PC-9 (cell line): ENCODE measurements around the gene CWC25. TPM values are rescaled to one million over a fixed set of nuclear protein-coding genes. Genes with fewer than 3 reads are reported as not detected.

Experiments used
- BruUV-seq: library from RNA; stranded (reverse); fragments of 400-500 nt; replicated peaks from 2 replicates; lab custom pipeline; 2021; lab: Mats Ljungman, UMichigan
- CTCF ChIA-PET: fragments of 300-600 bp; sonication (Branson Sonifier 250); formaldehyde crosslinking; loops from one replicate; lab custom pipeline; 2022; ENCODE audit warnings: antibody characterized with exemption; lab: Charles Lee
- POLR2A ChIA-PET: fragments of 300-600 bp; sonication (Branson Sonifier 250); formaldehyde crosslinking; loops from one replicate; lab custom pipeline; 2022; ENCODE audit warnings: antibody characterized with exemption; ENCODE audit not compliant: unreplicated experiment; lab: Charles Lee
- DNase-seq, 2 experiments: peaks; one replicate each; pipeline versions ENCODE4 v3.0.0 to v3.0.0-alpha.2; 2015 to 2022; ENCODE audit warnings: mixed read lengths in 1 of 2
- H2AFZ ChIP-seq: fragments of 200-600 bp; sonication (generic); 2 replicates; pipeline ENCODE4 v1.8.1; 2017; ENCODE audit warnings: antibody characterized with exemption
- H3F3A ChIP-seq: fragments of 200-600 bp; sonication (generic); 2 replicates; pipeline ENCODE4 v1.8.1; 2017; ENCODE audit warnings: antibody characterized with exemption, mild to moderate bottlenecking, low read depth; ENCODE audit not compliant: insufficient read depth
- H3K27ac ChIP-seq: fragments of 200-600 bp; sonication (generic); 2 replicates; pipeline ENCODE4 v1.6.1; 2016; ENCODE audit warnings: mixed run types
- H3K27me3 ChIP-seq: fragments of 200-600 bp; sonication (generic); 2 replicates; pipeline ENCODE4 v1.6.1; 2016; ENCODE audit warnings: low read depth, mixed run types; ENCODE audit not compliant: insufficient read depth
- H3K36me3 ChIP-seq: fragments of 200-600 bp; sonication (generic); 2 replicates; pipeline ENCODE4 v1.6.1; 2016; ENCODE audit warnings: low read depth, mixed run types
- H3K4me1 ChIP-seq: fragments of 200-600 bp; sonication (generic); replicated peaks from 2 replicates; pipeline ENCODE4 v1.6.1; 2016; ENCODE audit warnings: mixed run types; ENCODE audit not compliant: insufficient read depth
- H3K4me2 ChIP-seq: fragments of 200-600 bp; sonication (generic); 2 replicates; pipeline ENCODE4 v1.6.1; 2017; ENCODE audit warnings: mixed run types
- H3K4me3 ChIP-seq: fragments of 200-600 bp; sonication (generic); 2 replicates; pipeline ENCODE4 v1.6.1; 2016; ENCODE audit warnings: mixed run types
- H3K79me2 ChIP-seq: fragments of 200-600 bp; sonication (generic); 2 replicates; pipeline ENCODE4 v1.6.1; 2017; ENCODE audit warnings: low read depth, mixed run types
- H3K9me2 ChIP-seq: fragments of 200-600 bp; sonication (generic); 2 replicates; pipeline ENCODE4 v1.8.1; 2017; ENCODE audit warnings: mild to moderate bottlenecking; ENCODE audit not compliant: insufficient read depth
- H3K9me3 ChIP-seq: fragments of 200-600 bp; sonication (generic); 2 replicates; pipeline ENCODE4 v1.8.1; 2016; ENCODE audit warnings: low read depth; ENCODE audit not compliant: insufficient read depth
- H4K20me1 ChIP-seq: fragments of 200-600 bp; sonication (generic); 2 replicates; pipeline ENCODE4 v1.8.1; 2017; ENCODE audit not compliant: insufficient read depth
- CTCF ChIP-seq: fragments of 200-600 bp; sonication (generic); conservative IDR thresholded peaks from 2 replicates; pipeline ENCODE4 v1.6.1; 2017; ENCODE audit warnings: mixed run types, antibody characterized with exemption, mild to moderate bottlenecking, moderate library complexity
- EZH2 ChIP-seq: fragments of 200-600 bp; sonication (generic); IDR thresholded peaks from 2 replicates; pipeline ENCODE4 v1.8.0; 2017; ENCODE audit warnings: antibody characterized with exemption, low read depth
- intact Hi-C: fragments of 100-400 bp; cut with micrococcal nuclease; formaldehyde crosslinking; loops from one replicate; pipeline ENCODE4 v1.10.0; 2022; ENCODE audit not compliant: unreplicated experiment
- total RNA-seq: library from RNA; stranded (reverse); gene quantifications from 2 replicates; pipeline ENCODE4 v1.2.3, GENCODE V29; 2021

Gene CWC25
- total RNA-seq, 1 experiment from 2014 or later = 13.7 TPM

GRCh38 chr17:38852771-38853291 is 27.7 kb upstream of the CWC25 start:
- Histone ChIP-seq H3K9me2 (no peaks in the 10 kb centered on the region), H3K27ac (peak overlapping the region; percentile 90), H3F3A (peaks cover 66% of the 10 kb centered on the region), H3K4me2 (peak overlapping the region; percentile 100), H3K4me1 (peaks cover 27% of the 10 kb centered on the region), H3K79me2 (peaks cover 53% of the 10 kb centered on the region), H3K9me3 (no peaks in the 10 kb centered on the region), H3K27me3 (no peaks in the 10 kb centered on the region), H4K20me1 (peaks cover 51% of the 10 kb centered on the region), H3K36me3 (peaks cover 51% of the 10 kb centered on the region), H3K4me3 (peak overlapping the region; percentile 88), H2AFZ (no peak overlapping the region)
- intact Hi-C loops = loop anchor here (1.0 kb wide), 1 partner anchor 28 kb away; the partner anchor contains the start of gene CWC25
- POLR2A ChIA-PET = interaction anchor here (0.7 to 1.6 kb wide), 2 partner anchors 15 to 27 kb away, joined by 3 to 7 read pairs; no protein-coding TSS in a partner anchor
- TF ChIP-seq CTCF (no peak), EZH2 (no peak)
- BruUV-seq = TSS peak; percentile 51
- CTCF ChIA-PET = no interaction called here
- DNase-seq = no peak

GRCh38 chr17:38851434-38851833 is 26.3 kb upstream of the CWC25 start:
- ChIA-PET CTCF (interaction anchor here (0.9 kb wide), 1 partner anchor 71 kb away, joined by 3 read pairs; no protein-coding TSS in a partner anchor), POLR2A (interaction anchor here (0.7 kb wide), 1 partner anchor 47 kb away, joined by 8 read pairs; no protein-coding TSS in a partner anchor)
- intact Hi-C loops = no loop called here
- peak overlapping the region; percentile 88 for H3K4me3 ChIP-seq
- H3K9me2 ChIP-seq = no peaks in the 10 kb centered on the region
- H3K36me3 ChIP-seq = peaks cover 55% of the 10 kb centered on the region
- BruUV-seq = no TSS peak
- peaks cover 80% of the 10 kb centered on the region for H3F3A ChIP-seq
- peak overlapping the region; percentile 100 for H3K4me2 ChIP-seq
- peak overlapping the region; percentile 90 for H3K27ac ChIP-seq
- no peaks in the 10 kb centered on the region for H3K9me3 ChIP-seq
- H2AFZ ChIP-seq = no peak overlapping the region
- peaks cover 27% of the 10 kb centered on the region for H3K4me1 ChIP-seq
- H3K79me2 ChIP-seq = peaks cover 53% of the 10 kb centered on the region
- H4K20me1 ChIP-seq = peaks cover 58% of the 10 kb centered on the region
- DNase-seq = no peak
- no peak for TF ChIP-seq EZH2
- no peak for TF ChIP-seq CTCF
- H3K27me3 ChIP-seq = no peaks in the 10 kb centered on the region

- Histone ChIP-seq H3K79me2 (peaks cover 53% of the 10 kb centered on the region), H3K4me1 (peaks cover 29% of the 10 kb centered on the region), H3F3A (peaks cover 91% of the 10 kb centered on the region), H2AFZ (no peak overlapping the region), H3K27ac (peak overlapping the region; percentile 90; the same call in 1 of the 2 replicates), H3K9me3 (no peaks in the 10 kb centered on the region), H3K9me2 (no peaks in the 10 kb centered on the region), H3K36me3 (peaks cover 55% of the 10 kb centered on the region), H3K4me2 (peak overlapping the region; percentile 100), H3K4me3 (peak overlapping the region; percentile 88; the same call in 1 of the 2 replicates), H3K27me3 (no peaks in the 10 kb centered on the region), H4K20me1 (peaks cover 60% of the 10 kb centered on the region)
- no peak for DNase-seq
- TF ChIP-seq EZH2 (no peak), CTCF (no peak)
- BruUV-seq = no TSS peak
- intact Hi-C loops = no loop called here
- POLR2A ChIA-PET = interaction anchor here (0.7 kb wide), 1 partner anchor 143 kb away, joined by 14 read pairs; no protein-coding TSS in a partner anchor
- CTCF ChIA-PET = no interaction called here
Observed at GRCh38 chr17:38850374-38850773, 25.3 kb upstream of the CWC25 start.
